ENCODE data around the gene PPME1.

PPME1 gene

GRCh38 chr11:74280494-74280893, 109.4 kb downstream of the PPME1 start:
- DNase-seq (ENCODE audit: low read depth in 2 of 2) = no peak

GRCh38 chr11:74282421-74282820, 111.3 kb downstream of the PPME1 start:
- no peak for DNase-seq (ENCODE audit: low read depth in 2 of 2)

GRCh38 chr11:74282914-74283371, 111.9 kb downstream of the PPME1 start:
- no peak for DNase-seq (ENCODE audit: low read depth in 2 of 2)

- no peak for DNase-seq (ENCODE audit: low read depth in 2 of 2)
These were observed 112.6 kb downstream of the PPME1 start for GRCh38 chr11:74283580-74284180.

GRCh38 chr11:74284466-74284865, 113.4 kb downstream of the PPME1 start:
- DNase-seq (ENCODE audit: low read depth in 2 of 2) = no peak

GRCh38 chr11:74288161-74288560, 117.1 kb downstream of the PPME1 start:
- DNase-seq (ENCODE audit: low read depth in 2 of 2) = no peak

- no peak for DNase-seq (ENCODE audit: low read depth in 2 of 2)
These were observed 117.8 kb downstream of the PPME1 start for GRCh38 chr11:74288911-74289310.

- DNase-seq (ENCODE audit: low read depth in 2 of 2) = no peak
These were observed 126.4 kb downstream of the PPME1 start for GRCh38 chr11:74297484-74297883.

- DNase-seq (ENCODE audit: low read depth in 2 of 2) = no peak
These were observed 127.9 kb downstream of the PPME1 start for GRCh38 chr11:74299015-74299414.
